Neural cell (in vitro differentiated cells): ENCODE measurements around the gene TMEM121. TPM values are rescaled to one million over a fixed set of nuclear protein-coding genes. Genes with fewer than 3 reads are reported as not detected.

Experiments
- H2AFZ ChIP-seq: fragments of 200-600, 300-800 bp; sonication (generic), shearing (Covaris generic); 2 replicates; pipeline ENCODE4 v1.6.0; 2014; ENCODE audit warnings: low read depth, mild to moderate bottlenecking, antibody characterized with exemption, low read length, moderate library complexity
- H3F3A ChIP-seq: fragments of 200-600 bp; shearing (Covaris generic); 2 replicates; pipeline ENCODE4 v1.6.1; 2016; ENCODE audit warnings: mild to moderate bottlenecking, moderate library complexity, mixed read lengths, antibody characterized with exemption, low read length; ENCODE audit not compliant: insufficient read depth, poor library complexity, severe bottlenecking
- H3K27ac ChIP-seq: fragments of 200-600, 300-800 bp; sonication (generic), shearing (Covaris generic); 2 replicates; pipeline ENCODE4 v1.5.1; 2014; ENCODE audit warnings: mild to moderate bottlenecking, low read length, moderate library complexity
- H3K27me3 ChIP-seq: fragments of 300-800, 200-600 bp; sonication (generic), shearing (Covaris generic); 2 replicates; pipeline ENCODE4 v1.6.0; 2014; ENCODE audit warnings: mild to moderate bottlenecking, low read depth, low read length, moderate library complexity; ENCODE audit not compliant: insufficient read depth
- H3K36me3 ChIP-seq: fragments of 300-800, 200-600 bp; sonication (generic), shearing (Covaris generic); 2 replicates; pipeline ENCODE4 v1.5.1; 2014; ENCODE audit warnings: mild to moderate bottlenecking, antibody characterized with exemption, low read length, moderate library complexity; ENCODE audit not compliant: insufficient read depth
- H3K4me2 ChIP-seq: fragments of 300-800, 200-600 bp; sonication (generic), shearing (Covaris generic); 2 replicates; pipeline ENCODE4 v1.6.0; 2014; ENCODE audit warnings: mild to moderate bottlenecking, low read length
- H3K4me3 ChIP-seq: fragments of 300-800, 200-600 bp; sonication (generic), shearing (Covaris generic); 2 replicates; pipeline ENCODE4 v1.5.1; 2014; ENCODE audit warnings: mild to moderate bottlenecking, low read length, moderate library complexity
- H3K79me2 ChIP-seq: fragments of 200-600 bp; shearing (Covaris generic); replicated peaks from 2 replicates; pipeline ENCODE4 v1.6.0; 2014; ENCODE audit warnings: mild to moderate bottlenecking, low read length, moderate library complexity; ENCODE audit not compliant: insufficient read depth
- H3K9ac ChIP-seq: fragments of 300-800, 200-600 bp; sonication (generic), shearing (Covaris generic); 2 replicates; pipeline ENCODE4 v1.6.1; 2016; ENCODE audit warnings: mild to moderate bottlenecking, low read length, mixed read lengths
- H3K9me2 ChIP-seq: fragments of 200-600 bp; shearing (Covaris generic); 2 replicates; pipeline ENCODE4 v1.6.1; 2016; ENCODE audit warnings: mild to moderate bottlenecking, low read length, mixed read lengths; ENCODE audit not compliant: insufficient read depth
- H3K9me3 ChIP-seq: fragments of 200-600, 300-800 bp; sonication (generic), shearing (Covaris generic); 2 replicates; pipeline ENCODE4 v1.6.1; 2016; ENCODE audit warnings: mild to moderate bottlenecking, mixed run types, low read length, moderate library complexity, mixed read lengths
- H4K20me1 ChIP-seq: fragments of 200-600 bp; shearing (Covaris generic); 2 replicates; pipeline ENCODE4 v1.6.1; 2016; ENCODE audit warnings: mild to moderate bottlenecking, mixed run types; ENCODE audit not compliant: insufficient read depth
- EP300 ChIP-seq: fragments of 450-650 bp; conservative IDR thresholded peaks from 2 replicates; pipeline ENCODE4 v1.6.1; 2014; ENCODE audit warnings: antibody characterized with exemption, mild to moderate bottlenecking, moderate library complexity; ENCODE audit not compliant: poor library complexity, severe bottlenecking
- EZH2 ChIP-seq: fragments of 200-600, 300-800 bp; shearing (Covaris generic), sonication (generic); IDR thresholded peaks from 2 replicates; pipeline ENCODE4 v1.6.1; 2014; ENCODE audit warnings: antibody characterized with exemption, low read length, borderline replicate concordance, mild to moderate bottlenecking; ENCODE audit not compliant: insufficient read depth, poor library complexity, severe bottlenecking
- MXI1 ChIP-seq: fragments of 450-650 bp; conservative IDR thresholded peaks from 2 replicates; pipeline ENCODE4 v1.6.1; 2014; ENCODE audit warnings: antibody characterized with exemption, mild to moderate bottlenecking; ENCODE audit not compliant: poor library complexity, severe bottlenecking
- POLR2AphosphoS5 ChIP-seq: IDR thresholded peaks from 2 replicates; pipeline ENCODE4 v1.6.1; 2012
- RAD21 ChIP-seq: fragments of 450-650 bp; conservative IDR thresholded peaks from 2 replicates; pipeline ENCODE4 v1.6.1; 2014; ENCODE audit warnings: antibody characterized with exemption, mild to moderate bottlenecking, moderate library complexity
- SMC3 ChIP-seq: fragments of 450-650 bp; conservative IDR thresholded peaks from 2 replicates; pipeline ENCODE4 v1.6.1; 2014; ENCODE audit warnings: antibody characterized with exemption, mild to moderate bottlenecking, moderate library complexity; ENCODE audit not compliant: poor library complexity
- TAF1 ChIP-seq: IDR thresholded peaks from 2 replicates; pipeline ENCODE4 v1.6.1; 2012; ENCODE audit warnings: low read depth
- polyA plus RNA-seq: library from polyadenylated mRNA; depleted of rRNA; stranded (reverse); fragments of >200 nt; gene quantifications from 2 replicates; pipeline ENCODE4 v1.2.3, GENCODE V29; 2014
- TF ChIP-seq, protein P1 (sequence below): IDR thresholded peaks from 2 replicates; pipeline ENCODE4 v1.6.1; 2012; ENCODE audit warnings: borderline replicate concordance
- TF ChIP-seq, protein P2 (sequence below): fragments of 450-650 bp; IDR thresholded peaks from 2 replicates; pipeline ENCODE4 v1.5.1; 2014; ENCODE audit warnings: antibody characterized with exemption, mild to moderate bottlenecking, moderate library complexity; ENCODE audit not compliant: poor library complexity, severe bottlenecking

TMEM121 gene
- polyA plus RNA-seq, 1 donor from 2014 or later: 19.5 TPM

DNA sequence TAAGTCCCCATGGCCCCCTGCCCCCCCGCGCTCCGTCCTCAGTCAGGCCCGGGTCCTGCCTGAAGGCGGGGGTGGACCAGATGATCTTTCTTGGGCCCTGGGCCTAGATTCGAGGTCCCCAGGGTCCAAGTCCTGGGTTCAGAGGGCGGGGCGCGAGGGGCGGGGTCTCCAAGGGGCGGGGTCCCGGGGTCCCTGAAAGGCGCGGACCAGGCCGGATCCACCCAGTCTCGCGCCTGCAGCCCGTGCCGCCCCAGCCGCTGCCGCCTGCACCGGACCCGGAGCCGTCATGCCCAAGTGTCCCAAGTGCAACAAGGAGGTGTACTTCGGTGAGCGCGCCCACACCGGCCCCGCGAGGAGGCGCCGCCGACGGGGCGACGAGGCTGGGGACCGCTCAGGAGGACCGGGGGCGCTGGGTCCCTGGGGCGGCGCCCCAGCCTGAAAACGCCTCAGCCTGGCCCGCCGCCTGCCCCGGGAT lies 39.4 kb upstream of the TMEM121 start:
- Histone ChIP-seq H3K36me3 (no peaks in the 10 kb centered on the region), H3K27me3 (peaks cover 29% of the 10 kb centered on the region), H3K9me2 (no peaks in the 10 kb centered on the region), H3K79me2 (no peaks in the 10 kb centered on the region), H3K4me2 (no peak overlapping the region), H3K9me3 (no peaks in the 10 kb centered on the region), H2AFZ (no peak overlapping the region), H3F3A (no peaks in the 10 kb centered on the region), H4K20me1 (no peaks in the 10 kb centered on the region), H3K9ac (no peak overlapping the region), H3K27ac (no peak overlapping the region), H3K4me3 (no peak overlapping the region)
- TF ChIP-seq, protein P1, sequence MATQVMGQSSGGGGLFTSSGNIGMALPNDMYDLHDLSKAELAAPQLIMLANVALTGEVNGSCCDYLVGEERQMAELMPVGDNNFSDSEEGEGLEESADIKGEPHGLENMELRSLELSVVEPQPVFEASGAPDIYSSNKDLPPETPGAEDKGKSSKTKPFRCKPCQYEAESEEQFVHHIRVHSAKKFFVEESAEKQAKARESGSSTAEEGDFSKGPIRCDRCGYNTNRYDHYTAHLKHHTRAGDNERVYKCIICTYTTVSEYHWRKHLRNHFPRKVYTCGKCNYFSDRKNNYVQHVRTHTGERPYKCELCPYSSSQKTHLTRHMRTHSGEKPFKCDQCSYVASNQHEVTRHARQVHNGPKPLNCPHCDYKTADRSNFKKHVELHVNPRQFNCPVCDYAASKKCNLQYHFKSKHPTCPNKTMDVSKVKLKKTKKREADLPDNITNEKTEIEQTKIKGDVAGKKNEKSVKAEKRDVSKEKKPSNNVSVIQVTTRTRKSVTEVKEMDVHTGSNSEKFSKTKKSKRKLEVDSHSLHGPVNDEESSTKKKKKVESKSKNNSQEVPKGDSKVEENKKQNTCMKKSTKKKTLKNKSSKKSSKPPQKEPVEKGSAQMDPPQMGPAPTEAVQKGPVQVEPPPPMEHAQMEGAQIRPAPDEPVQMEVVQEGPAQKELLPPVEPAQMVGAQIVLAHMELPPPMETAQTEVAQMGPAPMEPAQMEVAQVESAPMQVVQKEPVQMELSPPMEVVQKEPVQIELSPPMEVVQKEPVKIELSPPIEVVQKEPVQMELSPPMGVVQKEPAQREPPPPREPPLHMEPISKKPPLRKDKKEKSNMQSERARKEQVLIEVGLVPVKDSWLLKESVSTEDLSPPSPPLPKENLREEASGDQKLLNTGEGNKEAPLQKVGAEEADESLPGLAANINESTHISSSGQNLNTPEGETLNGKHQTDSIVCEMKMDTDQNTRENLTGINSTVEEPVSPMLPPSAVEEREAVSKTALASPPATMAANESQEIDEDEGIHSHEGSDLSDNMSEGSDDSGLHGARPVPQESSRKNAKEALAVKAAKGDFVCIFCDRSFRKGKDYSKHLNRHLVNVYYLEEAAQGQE: no peak
- TF ChIP-seq, protein P2, sequence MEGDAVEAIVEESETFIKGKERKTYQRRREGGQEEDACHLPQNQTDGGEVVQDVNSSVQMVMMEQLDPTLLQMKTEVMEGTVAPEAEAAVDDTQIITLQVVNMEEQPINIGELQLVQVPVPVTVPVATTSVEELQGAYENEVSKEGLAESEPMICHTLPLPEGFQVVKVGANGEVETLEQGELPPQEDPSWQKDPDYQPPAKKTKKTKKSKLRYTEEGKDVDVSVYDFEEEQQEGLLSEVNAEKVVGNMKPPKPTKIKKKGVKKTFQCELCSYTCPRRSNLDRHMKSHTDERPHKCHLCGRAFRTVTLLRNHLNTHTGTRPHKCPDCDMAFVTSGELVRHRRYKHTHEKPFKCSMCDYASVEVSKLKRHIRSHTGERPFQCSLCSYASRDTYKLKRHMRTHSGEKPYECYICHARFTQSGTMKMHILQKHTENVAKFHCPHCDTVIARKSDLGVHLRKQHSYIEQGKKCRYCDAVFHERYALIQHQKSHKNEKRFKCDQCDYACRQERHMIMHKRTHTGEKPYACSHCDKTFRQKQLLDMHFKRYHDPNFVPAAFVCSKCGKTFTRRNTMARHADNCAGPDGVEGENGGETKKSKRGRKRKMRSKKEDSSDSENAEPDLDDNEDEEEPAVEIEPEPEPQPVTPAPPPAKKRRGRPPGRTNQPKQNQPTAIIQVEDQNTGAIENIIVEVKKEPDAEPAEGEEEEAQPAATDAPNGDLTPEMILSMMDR: no peak
- no peak for TF ChIP-seq RAD21

DNA sequence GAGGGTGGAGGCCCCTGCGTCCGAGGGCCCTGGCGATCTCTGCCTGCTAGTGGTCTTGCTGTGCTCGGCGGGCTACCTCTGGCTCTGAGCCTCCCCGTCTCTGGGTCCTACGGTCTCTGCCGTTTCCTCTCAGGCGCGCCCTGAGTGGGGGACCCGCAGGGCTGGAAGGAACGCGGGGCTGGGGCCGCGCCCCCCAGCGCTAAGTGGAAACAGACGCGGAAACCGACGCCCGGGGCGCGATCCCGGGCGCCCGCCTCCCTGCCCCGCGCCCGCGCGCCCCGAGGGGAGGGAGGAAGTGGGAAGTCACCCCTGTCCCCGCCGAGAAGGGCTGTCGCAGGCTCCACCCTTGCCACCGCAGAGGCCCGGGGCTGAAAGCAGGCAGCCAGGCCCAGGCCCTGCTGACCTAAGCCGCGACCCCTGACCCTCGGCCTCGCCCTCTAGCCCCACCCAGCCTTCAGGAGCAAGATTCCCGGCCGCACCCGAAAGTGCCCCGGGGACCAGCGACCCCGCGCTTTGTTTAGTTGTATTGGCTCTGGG lies 38.9 kb upstream of the TMEM121 start:
- no peak overlapping the region for H3K4me2 ChIP-seq
- no peak overlapping the region for H3K27ac ChIP-seq
- no peaks in the 10 kb centered on the region for H3K79me2 ChIP-seq
- H3K36me3 ChIP-seq: no peaks in the 10 kb centered on the region
- no peak overlapping the region for H3K9ac ChIP-seq
- TF ChIP-seq SMC3 (no peak), POLR2AphosphoS5 (no peak), TAF1 (no peak), EZH2 (no peak), EP300 (no peak), RAD21 (no peak), MXI1 (no peak)
- TF ChIP-seq, protein P2: no peak
- TF ChIP-seq, protein P1: no peak
- no peak overlapping the region for H3K4me3 ChIP-seq
- peaks cover 29% of the 10 kb centered on the region for H3K27me3 ChIP-seq
- no peaks in the 10 kb centered on the region for H4K20me1 ChIP-seq
- H2AFZ ChIP-seq: no peak overlapping the region
- H3K9me2 ChIP-seq: no peaks in the 10 kb centered on the region
- no peaks in the 10 kb centered on the region for H3K9me3 ChIP-seq
- H3F3A ChIP-seq: no peaks in the 10 kb centered on the region
